ENCODE results near the gene CSTF3.

Gene CSTF3

DNA sequence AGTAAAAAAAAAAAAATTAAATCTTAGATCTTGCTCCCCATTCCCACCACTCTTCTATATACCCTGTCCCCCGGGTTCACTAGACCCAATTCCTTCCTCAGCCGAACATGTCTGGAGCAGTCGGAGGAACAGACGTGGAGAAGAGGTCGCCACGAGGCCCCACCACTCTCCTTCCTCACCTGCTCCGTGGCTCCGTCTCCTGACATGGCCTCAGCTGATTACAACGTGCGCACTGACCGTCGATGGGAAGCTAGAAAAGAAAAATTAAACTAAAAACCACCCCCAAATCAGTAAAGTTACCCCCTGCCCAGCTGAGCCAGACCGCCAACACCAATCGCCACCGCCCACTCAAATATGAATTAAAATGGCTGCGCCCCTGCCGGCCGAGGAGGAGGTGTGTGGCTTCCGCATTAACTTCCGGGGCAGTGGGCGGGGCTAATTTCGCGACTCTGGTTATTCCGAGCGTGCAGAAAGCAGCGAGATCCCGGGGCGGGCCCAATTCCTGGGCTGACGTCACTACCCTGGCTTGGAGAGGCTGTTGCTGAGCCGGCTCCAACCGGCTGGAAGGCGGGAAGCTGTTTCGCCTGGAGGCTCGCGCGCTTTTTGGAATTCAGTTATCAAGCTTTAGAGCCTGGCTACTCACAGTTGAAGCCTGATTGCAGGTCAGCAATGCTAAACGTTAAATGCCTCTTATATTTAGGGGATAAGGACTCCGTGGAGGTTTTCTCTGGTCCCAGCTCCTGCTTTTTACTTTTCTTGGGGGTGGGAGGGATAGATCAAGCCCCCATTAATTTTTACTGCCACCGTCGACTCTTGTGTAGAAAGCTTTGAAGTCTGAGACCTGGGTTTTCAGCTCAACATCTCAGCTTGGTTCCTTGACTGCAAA lies at the start of gene CSTF3:
Gene CSTF3 (minus strand): TSS at position 361 of the 886 bp plus-strand sequence. CDS start 155 bp downstream, at position 206.
- DNase-seq (ENCODE audit: low read depth) = peak; percentile 99
- H3K4me3 ChIP-seq (ENCODE audit: low read depth, low read length) = peak within 1 kb of the TSS; percentile 86
- TF ChIP-seq, protein P1, sequence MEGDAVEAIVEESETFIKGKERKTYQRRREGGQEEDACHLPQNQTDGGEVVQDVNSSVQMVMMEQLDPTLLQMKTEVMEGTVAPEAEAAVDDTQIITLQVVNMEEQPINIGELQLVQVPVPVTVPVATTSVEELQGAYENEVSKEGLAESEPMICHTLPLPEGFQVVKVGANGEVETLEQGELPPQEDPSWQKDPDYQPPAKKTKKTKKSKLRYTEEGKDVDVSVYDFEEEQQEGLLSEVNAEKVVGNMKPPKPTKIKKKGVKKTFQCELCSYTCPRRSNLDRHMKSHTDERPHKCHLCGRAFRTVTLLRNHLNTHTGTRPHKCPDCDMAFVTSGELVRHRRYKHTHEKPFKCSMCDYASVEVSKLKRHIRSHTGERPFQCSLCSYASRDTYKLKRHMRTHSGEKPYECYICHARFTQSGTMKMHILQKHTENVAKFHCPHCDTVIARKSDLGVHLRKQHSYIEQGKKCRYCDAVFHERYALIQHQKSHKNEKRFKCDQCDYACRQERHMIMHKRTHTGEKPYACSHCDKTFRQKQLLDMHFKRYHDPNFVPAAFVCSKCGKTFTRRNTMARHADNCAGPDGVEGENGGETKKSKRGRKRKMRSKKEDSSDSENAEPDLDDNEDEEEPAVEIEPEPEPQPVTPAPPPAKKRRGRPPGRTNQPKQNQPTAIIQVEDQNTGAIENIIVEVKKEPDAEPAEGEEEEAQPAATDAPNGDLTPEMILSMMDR (conservative IDR thresholded peaks at IDR 0.05; ENCODE audit: low read depth, low read length) = peak; percentile 51

DNA sequence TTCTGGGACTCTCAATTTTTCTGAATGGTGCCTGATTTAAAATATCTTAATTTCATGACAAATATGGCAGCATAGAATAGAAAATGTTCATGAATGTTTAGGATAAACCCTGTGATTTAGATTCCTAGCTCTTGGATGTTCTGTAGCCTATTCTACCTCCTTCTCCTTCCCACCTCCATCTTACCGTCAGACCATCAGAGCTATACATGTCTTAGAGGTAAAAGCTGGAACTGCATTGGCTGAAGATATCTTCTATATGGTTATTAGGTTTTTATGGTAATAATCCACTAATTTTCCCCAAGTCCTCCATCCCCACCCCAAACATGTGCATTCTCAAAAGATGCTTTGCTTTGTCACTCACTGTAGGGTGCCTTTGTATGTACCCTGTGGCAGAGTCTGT lies 46.9 kb upstream of the CSTF3 start:
- TF ChIP-seq, protein P1 (conservative IDR thresholded peaks at IDR 0.05; ENCODE audit: low read depth, low read length) = no peak
- DNase-seq (ENCODE audit: low read depth) = no peak
- H3K4me3 ChIP-seq (ENCODE audit: low read depth, low read length) = no peak overlapping the region

DNA sequence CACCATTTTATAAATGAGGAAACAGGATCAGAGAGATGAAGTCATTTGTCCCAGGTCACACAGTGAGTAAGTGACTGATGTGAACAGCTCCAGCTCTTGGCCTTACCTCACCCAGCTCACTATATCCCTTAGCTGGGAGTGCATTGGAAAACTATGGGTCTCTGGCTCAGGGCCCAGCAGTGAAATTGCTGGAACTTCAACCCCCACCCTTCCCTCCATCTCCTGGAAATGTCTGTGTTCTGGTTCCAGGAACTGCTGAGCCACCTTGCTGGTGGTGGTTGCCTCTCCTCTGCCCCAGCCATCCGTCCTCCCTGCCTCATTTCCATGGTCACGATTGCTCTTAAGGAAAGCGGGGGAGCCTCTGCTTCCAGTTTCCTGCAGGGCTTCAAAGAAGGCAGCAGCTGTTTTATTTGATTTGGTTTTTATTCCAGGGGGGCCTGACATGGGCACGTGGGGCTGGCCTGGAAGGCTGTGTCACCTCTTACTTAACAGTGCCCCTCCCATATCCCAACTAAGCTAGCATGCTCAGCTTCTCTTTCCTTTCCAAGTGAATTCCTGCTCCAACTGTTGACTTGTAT lies 46.2 kb upstream of the CSTF3 start:
- no peak overlapping the region for H3K4me3 ChIP-seq (ENCODE audit: low read depth, low read length)
- DNase-seq (ENCODE audit: low read depth) = no peak
- TF ChIP-seq, protein P1 (conservative IDR thresholded peaks at IDR 0.05; ENCODE audit: low read depth, low read length) = no peak

DNA sequence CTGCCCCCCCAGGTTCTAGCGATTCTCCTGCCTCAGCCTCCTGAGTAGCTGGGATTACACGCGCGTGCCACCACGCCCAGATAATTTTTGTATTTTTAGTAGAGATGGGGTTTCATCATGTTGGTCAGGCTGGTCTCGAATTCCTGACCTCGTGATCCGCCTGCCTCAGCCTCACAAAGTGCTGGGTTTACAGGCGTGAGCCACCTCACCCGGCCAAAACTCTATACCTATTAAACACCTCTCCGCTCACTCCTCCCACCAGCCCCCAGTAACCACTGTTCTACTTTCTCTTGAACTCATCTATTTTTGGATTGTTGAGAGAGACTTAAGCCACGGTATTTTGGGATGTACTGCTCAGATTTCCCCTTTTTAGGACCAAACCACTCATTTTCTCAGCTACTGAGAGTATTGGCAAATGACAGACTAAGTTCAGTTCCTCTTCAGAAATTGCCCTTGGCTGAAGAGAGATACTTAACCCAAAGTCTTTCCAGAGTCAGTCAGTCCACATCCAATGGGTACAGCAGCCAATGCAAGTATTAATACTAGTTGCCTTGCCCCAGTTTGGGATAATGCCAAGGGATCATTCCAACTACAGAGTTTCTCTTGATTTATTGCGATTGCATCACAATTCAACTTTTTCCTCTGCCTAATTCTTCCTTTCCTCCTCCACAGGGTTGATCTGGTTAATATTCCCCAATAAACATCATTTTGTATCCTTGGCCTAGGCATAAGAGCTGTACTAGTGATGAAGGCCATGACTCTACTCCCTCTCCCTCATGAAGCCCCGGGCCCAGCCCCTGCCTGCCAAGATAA lies 36.8 kb upstream of the CSTF3 start:
- DNase-seq (ENCODE audit: low read depth) = no peak
- no peak overlapping the region for H3K4me3 ChIP-seq (ENCODE audit: low read depth, low read length)
- TF ChIP-seq, protein P1 (conservative IDR thresholded peaks at IDR 0.05; ENCODE audit: low read depth, low read length) = no peak

DNA sequence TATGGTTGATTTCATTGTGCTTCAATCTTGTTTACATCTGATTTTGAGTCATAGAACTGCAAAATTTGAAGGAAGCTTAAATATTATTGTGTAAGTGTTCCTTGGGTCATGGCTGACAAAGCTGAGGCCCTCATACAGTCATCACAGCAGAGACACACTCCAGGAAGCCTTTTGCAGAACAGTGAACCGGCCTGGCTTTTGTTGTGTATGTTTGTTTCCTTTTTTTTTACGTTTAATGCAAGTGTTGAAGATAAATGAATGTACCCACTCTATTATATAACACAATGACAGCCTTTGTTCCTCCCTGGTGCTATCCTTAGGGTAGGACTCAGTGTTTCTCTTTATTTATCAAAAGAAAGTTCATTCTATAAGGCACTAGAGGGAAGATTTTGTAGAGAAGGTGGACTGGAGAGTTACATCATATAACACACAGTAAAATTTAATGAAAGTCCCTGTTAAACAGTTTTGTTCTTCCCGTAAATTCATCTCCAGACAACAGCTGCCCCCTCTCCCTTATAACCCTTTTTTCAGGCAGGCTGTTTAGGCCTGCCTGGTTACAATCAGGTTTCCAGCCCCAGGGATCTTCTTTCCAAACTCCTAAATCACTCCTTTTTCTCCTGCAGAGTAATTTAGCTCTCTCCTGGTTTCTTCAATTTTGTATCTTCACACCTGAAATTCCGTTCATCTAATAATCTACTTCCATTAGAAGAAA lies 34.3 kb upstream of the CSTF3 start:
- TF ChIP-seq, protein P1 (conservative IDR thresholded peaks at IDR 0.05; ENCODE audit: low read depth, low read length) = no peak
- DNase-seq (ENCODE audit: low read depth) = peak; percentile 50
- no peak overlapping the region for H3K4me3 ChIP-seq (ENCODE audit: low read depth, low read length)

DNA sequence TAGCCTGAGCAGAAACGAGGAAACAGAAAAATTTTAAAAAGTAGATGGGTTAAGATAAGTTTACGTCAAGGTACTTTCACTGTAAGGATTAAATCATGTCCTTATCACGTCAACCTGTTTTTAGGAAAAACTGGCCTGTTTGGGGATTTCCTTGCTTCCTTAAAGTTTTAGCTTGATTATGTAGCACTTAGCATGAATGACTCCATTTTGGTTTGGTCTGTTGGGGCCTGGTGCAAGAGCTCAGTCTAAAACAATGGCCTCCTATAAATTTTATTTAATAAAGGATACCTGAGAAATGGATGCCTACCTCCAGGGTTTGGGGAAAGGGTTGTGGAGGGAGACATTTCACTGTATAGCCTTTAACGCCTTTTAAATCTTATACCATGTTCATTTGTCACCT lies 33.2 kb upstream of the CSTF3 start:
- no peak overlapping the region for H3K4me3 ChIP-seq (ENCODE audit: low read depth, low read length)
- no peak for DNase-seq (ENCODE audit: low read depth)
- TF ChIP-seq, protein P1 (conservative IDR thresholded peaks at IDR 0.05; ENCODE audit: low read depth, low read length) = no peak
